ENCODE results near the gene GMCL1. TPM values are rescaled to one million over a fixed set of nuclear protein-coding genes. Genes with fewer than 3 reads are reported as not detected.

GMCL1 gene
- total and polyA plus RNA-seq, 2 of the 13 experiments (the other 11 are each of a cell fraction or from before 2014, with no cell fraction given) = 18.7 to 24.0 TPM

GRCh38 chr2:69829256-69830044 is at the start of gene GMCL1 (continued):
- peak; percentile 69; the same call in 1 of the 2 replicates for TF ChIP-seq PAXIP1 (CRISPR knock-in tag; conservative IDR thresholded peaks at IDR 0.05)
- TF ChIP-seq ZNF768 (CRISPR knock-in tag; IDR thresholded peaks at IDR 0.05) = peak; percentile 54; the same call in 1 of the 2 replicates
- 0 out of 2 replicates have a peak, but pooled peaks have one; percentile 80 for TF ChIP-seq ZNF34 (CRISPR knock-in tag; IDR thresholded peaks at IDR 0.05; ENCODE audit: borderline replicate concordance)
- TF ChIP-seq TGIF2 (CRISPR knock-in tag; IDR thresholded peaks at IDR 0.05) = peak; percentile 94
- no peak for TF ChIP-seq ZNF569 (CRISPR knock-in tag; IDR thresholded peaks at IDR 0.05; ENCODE audit: borderline replicate concordance)
- peak; percentile 95; the same call in 1 of the 2 replicates for TF ChIP-seq TSC22D2 (CRISPR knock-in tag; IDR thresholded peaks at IDR 0.05; ENCODE audit: borderline replicate concordance)
- TF ChIP-seq ZNF816 (CRISPR knock-in tag; IDR thresholded peaks at IDR 0.05; ENCODE audit: borderline replicate concordance) = peak; percentile 64; the same call in 1 of the 2 replicates
- peak; percentile 74; the same call in 1 of the 2 replicates for TF ChIP-seq ZNF616 (CRISPR knock-in tag; IDR thresholded peaks at IDR 0.05; ENCODE audit: low read depth)
- TF ChIP-seq FOXP4 (CRISPR knock-in tag; IDR thresholded peaks at IDR 0.05) = peak; percentile 65
- peak; percentile 45; the same call in 1 of the 2 replicates for TF ChIP-seq GTF3A (CRISPR knock-in tag; conservative IDR thresholded peaks at IDR 0.05)
- TF ChIP-seq JUND (CRISPR knock-in tag; IDR thresholded peaks at IDR 0.05) = peak; percentile 35
- peak; percentile 80; the same call in 1 of the 2 replicates for TF ChIP-seq ZBTB1 (CRISPR knock-in tag; IDR thresholded peaks at IDR 0.05; ENCODE audit: borderline replicate concordance)
- peak; percentile 75; the same call in 1 of the 2 replicates for TF ChIP-seq ZNF552 (CRISPR knock-in tag; IDR thresholded peaks at IDR 0.05; ENCODE audit: borderline replicate concordance)
- peak; percentile 96 for TF ChIP-seq ZNF772 (CRISPR knock-in tag; IDR thresholded peaks at IDR 0.05)
- peak; percentile 80 for TF ChIP-seq BCL6 (CRISPR knock-in tag; IDR thresholded peaks at IDR 0.05)
- TF ChIP-seq HES4 (CRISPR knock-in tag; IDR thresholded peaks at IDR 0.05; ENCODE audit: borderline replicate concordance) = peak; percentile 72
- TF ChIP-seq MIER2 (CRISPR knock-in tag; IDR thresholded peaks at IDR 0.05) = peak; percentile 82
